T-cell (primary cell): ENCODE data around the gene ADAMTS19. TPM values are rescaled to one million over a fixed set of nuclear protein-coding genes. Genes with fewer than 3 reads are reported as not detected.

Experiments
- ATAC-seq, 4 experiments: fragments of 200-7000 bp in 3 of 4; fragments of 150-1000 bp in 1 of 4; cut with Tn5 transposase; replicated peaks in 1 of 4; 1 replicate in 3 of 4; 2 replicates in 1 of 4; pipeline ENCODE4 v1.10.0; 2021; ENCODE audit warnings: moderate library complexity in 3 of 4, mild to moderate bottlenecking in 2 of 4, moderate number of reproducible peaks in 1 of 4
- CTCF ChIA-PET, 2 donors: fragments of 300-600 bp; sonication (Branson Sonifier 250); formaldehyde crosslinking; loops; one replicate each; lab custom pipeline; 2022; ENCODE audit warnings: antibody characterized with exemption in 2 of 2; lab: Charles Lee
- POLR2A ChIA-PET, 2 donors: fragments of 300-600 bp; sonication (Branson Sonifier 250); formaldehyde crosslinking; loops; one replicate each; lab custom pipeline; 2022; ENCODE audit warnings: antibody characterized with exemption in 2 of 2; lab: Charles Lee
- DNase-seq, 35 experiments: peaks; one replicate each; pipeline versions ENCODE4 v3.0.0 to v3.0.0-alpha.2; 2013 to 2023
- H3K27ac ChIP-seq: one replicate; pipeline ENCODE4 v1.5.1; 2013; ENCODE audit warnings: low read length
- H3K27me3 ChIP-seq, 2 experiments: replicated peaks in 1 of 2; 1 replicate in 1 of 2; 2 replicates in 1 of 2; pipeline versions ENCODE4 v1.6.1 to v1.7.0; 2013; ENCODE audit warnings: low read length in 1 of 2, mixed read lengths in 1 of 2; ENCODE audit not compliant: control insufficient read depth in 2 of 2, insufficient read depth in 2 of 2; ENCODE audit errors: extremely low read depth in 1 of 2
- H3K36me3 ChIP-seq, 2 donors: 1 replicate in 1 of 2; 2 replicates in 1 of 2; pipeline versions ENCODE4 v1.6.1 to v1.7.0; 2013; ENCODE audit warnings: low read length in 1 of 2; ENCODE audit not compliant: control insufficient read depth in 2 of 2, insufficient read depth in 1 of 2; ENCODE audit errors: extremely low read depth in 1 of 2
- H3K4me1 ChIP-seq, 2 experiments: 1 replicate in 1 of 2; 2 replicates in 1 of 2; pipeline versions ENCODE4 v1.6.1 to v1.7.0; 2013; ENCODE audit warnings: low read length in 2 of 2, mixed read lengths in 1 of 2; ENCODE audit not compliant: insufficient read depth in 2 of 2, control insufficient read depth in 1 of 2; ENCODE audit errors: extremely low read depth in 1 of 2
- H3K4me3 ChIP-seq, 2 donors: 1 replicate in 1 of 2; 2 replicates in 1 of 2; pipeline versions ENCODE4 v1.5.1 to v1.7.0; 2013; ENCODE audit warnings: mild to moderate bottlenecking in 2 of 2, low read length in 1 of 2, moderate library complexity in 1 of 2; ENCODE audit not compliant: control insufficient read depth in 1 of 2; ENCODE audit errors: extremely low read depth in 1 of 2
- H3K9me3 ChIP-seq: 2 replicates; pipeline ENCODE4 v1.7.0; 2013
- H3K27ac Mint-ChIP-seq, 2 donors: one replicate each; pipeline ENCODE4 v1.8.0; 2020 to 2021; ENCODE audit warnings: mild to moderate bottlenecking in 2 of 2, mixed read lengths in 2 of 2
- H3K27me3 Mint-ChIP-seq, 2 donors: one replicate each; pipeline ENCODE4 v1.8.0; 2021 to 2022; ENCODE audit warnings: mixed read lengths in 2 of 2
- H3K36me3 Mint-ChIP-seq: one replicate; pipeline ENCODE4 v1.8.0; 2021; ENCODE audit warnings: mixed read lengths
- H3K4me1 Mint-ChIP-seq, 3 donors: one replicate each; pipeline ENCODE4 v1.8.0; 2020 to 2022; ENCODE audit warnings: mixed read lengths in 3 of 3, mild to moderate bottlenecking in 1 of 3
- H3K4me3 Mint-ChIP-seq, 3 donors: one replicate each; pipeline ENCODE4 v1.8.0; 2020 to 2022; ENCODE audit warnings: mild to moderate bottlenecking in 3 of 3, mixed read lengths in 3 of 3, moderate library complexity in 3 of 3
- H3K9me3 Mint-ChIP-seq, 3 donors: one replicate each; pipeline ENCODE4 v1.8.0; 2020 to 2022; ENCODE audit warnings: mixed read lengths in 3 of 3
- WGBS: methylation state at CpG from one replicate; pipeline ENCODE4 v1.1.5; 2013; ENCODE audit warnings: missing lambda C conversion rate; ENCODE audit not compliant: insufficient coverage; 5-methylcytosine and 5-hydroxymethylcytosine counted together
- total RNA-seq, 35 experiments: library from RNA in 6 of 35; stranded (reverse) in 6 of 35; fragments of 120-200 nt in 1 of 35; gene quantifications; one replicate each; pipeline versions ENCODE4 v1.2.1 to v1.2.4 and lab custom pipeline; 2013 to 2026

ADAMTS19 gene
- total RNA-seq, 5 donors from 2014 or later (not counting 1 experiment from before 2014, with no cell fraction given): 0.13 to 0.18 TPM; not detected in 3

DNA sequence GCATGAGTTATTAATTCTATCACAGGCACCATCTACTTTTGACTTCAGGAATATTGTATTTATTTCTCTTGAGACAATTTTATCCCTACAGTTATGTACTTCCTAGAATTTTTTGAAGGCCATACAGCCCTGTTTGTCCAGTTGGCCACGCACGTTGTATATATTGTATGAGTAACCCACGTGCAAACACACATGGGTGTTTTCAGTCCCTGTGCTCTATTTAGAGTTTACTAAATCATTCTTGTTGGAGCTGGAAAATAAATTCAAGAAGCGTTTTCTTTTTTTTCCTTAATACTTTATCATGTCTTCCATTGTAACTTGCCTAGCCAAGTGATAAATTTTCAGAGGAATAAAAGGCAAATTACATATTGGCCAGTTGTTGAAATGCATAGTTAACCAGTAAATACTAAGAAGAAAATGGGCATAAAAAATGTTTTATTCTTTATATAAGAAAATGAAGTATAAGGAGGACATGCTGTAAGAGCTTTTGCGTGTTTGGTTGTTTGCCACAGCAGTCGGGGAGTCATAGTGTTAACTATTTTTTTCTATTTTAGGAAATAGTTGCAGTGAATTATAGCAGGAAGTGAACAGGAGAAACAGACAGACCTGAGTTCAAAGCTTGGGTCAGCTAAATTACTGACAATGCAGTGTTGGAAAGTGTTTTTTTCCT lies 201.4 kb downstream of the ADAMTS19 start:
- H3K36me3 Mint-ChIP-seq: no peaks in the 10 kb centered on the region
- H3K27me3 ChIP-seq: no peaks in the 10 kb centered on the region
- H3K4me3 ChIP-seq: no peak overlapping the region
- H3K36me3 ChIP-seq: no peaks in the 10 kb centered on the region
- ATAC-seq: no peak
- POLR2A ChIA-PET: no interaction called here
- no peaks in the 10 kb centered on the region for H3K27me3 Mint-ChIP-seq
- no peaks in the 10 kb centered on the region for H3K9me3 Mint-ChIP-seq
- no peak overlapping the region for H3K27ac ChIP-seq
- H3K4me1 Mint-ChIP-seq: no peaks in the 10 kb centered on the region
- H3K9me3 ChIP-seq: no peaks in the 10 kb centered on the region
- H3K4me3 Mint-ChIP-seq: no peak overlapping the region
- no peak overlapping the region for H3K27ac Mint-ChIP-seq
- CTCF ChIA-PET: no interaction called here
- no peak for DNase-seq
- WGBS: 43% methylated on average over 2 of the region's 6 CpGs
- H3K4me1 ChIP-seq: no peaks in the 10 kb centered on the region

DNA sequence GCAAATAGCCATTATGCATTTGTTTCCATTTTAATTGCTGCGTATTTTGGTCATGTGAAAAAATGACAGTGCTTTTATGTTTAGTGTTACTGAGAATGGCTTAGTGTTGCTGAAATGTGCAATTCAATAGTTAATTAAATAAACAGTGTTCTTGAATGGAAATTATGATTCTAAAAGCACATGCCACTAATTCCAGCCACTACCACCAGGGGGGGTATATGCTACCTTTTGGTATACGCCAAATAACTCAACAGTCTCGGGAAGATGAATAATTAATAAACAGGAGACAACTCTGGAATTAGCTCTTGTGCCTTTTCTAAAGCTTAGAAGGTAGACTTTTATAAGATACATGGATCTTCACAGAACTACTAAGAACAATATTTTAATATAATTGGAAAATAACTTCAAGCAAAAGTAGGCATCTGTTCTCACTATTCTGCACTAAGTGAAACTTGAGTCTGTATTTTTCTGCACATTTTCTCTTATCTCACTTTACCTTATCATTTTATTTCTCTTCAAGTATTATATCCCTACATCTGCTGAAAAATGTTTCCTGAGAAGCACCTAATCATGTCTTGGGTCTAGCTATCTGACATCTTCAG lies 204.3 kb downstream of the ADAMTS19 start:
- no peaks in the 10 kb centered on the region for H3K4me1 ChIP-seq
- WGBS: no CpG with 5 or more reads among the region's 3 CpGs
- ChIA-PET POLR2A (no interaction called here), CTCF (no interaction called here)
- H3K4me1 Mint-ChIP-seq: no peaks in the 10 kb centered on the region
- H3K36me3 Mint-ChIP-seq: no peaks in the 10 kb centered on the region
- no peak for ATAC-seq
- peak in 15 of 35 experiments; percentile 1 to 25 (median 3) for DNase-seq
- no peaks in the 10 kb centered on the region for H3K36me3 ChIP-seq
- no peaks in the 10 kb centered on the region for H3K27me3 Mint-ChIP-seq
- no peaks in the 10 kb centered on the region for H3K27me3 ChIP-seq
- no peak overlapping the region for H3K4me3 Mint-ChIP-seq
- peaks cover 5 to 9% (median 7%) of the 10 kb centered on the region in 3 donors for H3K9me3 Mint-ChIP-seq
- no peak overlapping the region for H3K27ac Mint-ChIP-seq
- H3K27ac ChIP-seq: no peak overlapping the region
- H3K4me3 ChIP-seq: no peak overlapping the region
- no peaks in the 10 kb centered on the region for H3K9me3 ChIP-seq

- POLR2A ChIA-PET: no interaction called here
- Histone ChIP-seq H3K27me3 (no peaks in the 10 kb centered on the region), H3K36me3 (no peaks in the 10 kb centered on the region), H3K9me3 (no peaks in the 10 kb centered on the region), H3K4me3 (no peak overlapping the region), H3K4me1 (no peaks in the 10 kb centered on the region), H3K27ac (no peak overlapping the region)
- H3K9me3 Mint-ChIP-seq: peaks cover 5 to 16% (median 7%) of the 10 kb centered on the region in 3 donors
- H3K27ac Mint-ChIP-seq: no peak overlapping the region
- CTCF ChIA-PET: no interaction called here
- H3K36me3 Mint-ChIP-seq: no peaks in the 10 kb centered on the region
- no peaks in the 10 kb centered on the region for H3K27me3 Mint-ChIP-seq
- DNase-seq: no peak
- H3K4me3 Mint-ChIP-seq: no peak overlapping the region
- WGBS: 100% methylated on average over 1 of the region's 2 CpGs
- H3K4me1 Mint-ChIP-seq: no peaks in the 10 kb centered on the region
- ATAC-seq: no peak
Observed at GRCh38 chr5:129670957-129671500, 210.9 kb downstream of the ADAMTS19 start.

DNA sequence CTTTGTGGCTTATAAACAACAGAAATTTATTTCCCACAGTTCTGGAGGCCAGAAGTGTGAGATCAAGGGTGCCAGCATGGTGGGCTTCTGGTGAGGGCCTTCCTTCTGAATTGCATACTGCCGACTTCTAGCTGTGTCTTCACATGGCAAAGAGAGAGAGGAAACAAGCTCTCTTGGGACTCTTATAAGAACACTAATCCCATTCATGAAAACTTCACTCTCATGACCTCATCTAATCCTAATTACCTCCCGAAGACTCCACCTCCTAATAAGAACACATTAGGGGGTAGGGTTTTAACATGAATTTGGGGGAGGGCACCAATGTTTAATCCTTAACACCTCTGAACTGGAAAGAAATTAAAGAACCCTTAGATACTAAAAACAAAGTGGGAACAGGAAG lies 211.9 kb downstream of the ADAMTS19 start:
- H3K9me3 ChIP-seq: no peaks in the 10 kb centered on the region
- Mint-ChIP-seq H3K36me3 (no peaks in the 10 kb centered on the region), H3K4me1 (no peaks in the 10 kb centered on the region), H3K9me3 (peaks cover 5 to 16% (median 7%) of the 10 kb centered on the region in 3 donors), H3K27ac (no peak overlapping the region), H3K4me3 (no peak overlapping the region), H3K27me3 (no peaks in the 10 kb centered on the region)
- no peaks in the 10 kb centered on the region for H3K27me3 ChIP-seq
- ATAC-seq (no peak), DNase-seq (no peak)
- H3K4me1 ChIP-seq: no peaks in the 10 kb centered on the region
- H3K4me3 ChIP-seq: no peak overlapping the region
- WGBS: no CpG with 5 or more reads among the region's 2 CpGs
- POLR2A ChIA-PET: no interaction called here
- no peaks in the 10 kb centered on the region for H3K36me3 ChIP-seq
- CTCF ChIA-PET: no interaction called here
- H3K27ac ChIP-seq: no peak overlapping the region

GRCh38 chr5:129679671-129680070 lies 219.6 kb downstream of the ADAMTS19 start:
- Histone ChIP-seq H3K27ac (no peak overlapping the region), H3K4me3 (no peak overlapping the region), H3K4me1 (no peaks in the 10 kb centered on the region), H3K27me3 (no peaks in the 10 kb centered on the region), H3K9me3 (no peaks in the 10 kb centered on the region), H3K36me3 (no peaks in the 10 kb centered on the region)
- no peak overlapping the region for H3K4me3 Mint-ChIP-seq
- no CpG with 5 or more reads among the region's 3 CpGs for WGBS
- H3K36me3 Mint-ChIP-seq: no peaks in the 10 kb centered on the region
- no peaks in the 10 kb centered on the region for H3K4me1 Mint-ChIP-seq
- ChIA-PET POLR2A (no interaction called here), CTCF (no interaction called here)
- H3K27me3 Mint-ChIP-seq: peaks cover 0 to 3% of the 10 kb centered on the region in 2 donors
- H3K27ac Mint-ChIP-seq: no peak overlapping the region
- no peak for ATAC-seq
- H3K9me3 Mint-ChIP-seq: no peaks in the 10 kb centered on the region
- no peak for DNase-seq

GRCh38 chr5:129687941-129688340 lies 227.8 kb downstream of the ADAMTS19 start:
- Histone ChIP-seq H3K36me3 (no peaks in the 10 kb centered on the region), H3K4me1 (no peaks in the 10 kb centered on the region), H3K9me3 (no peaks in the 10 kb centered on the region), H3K27ac (no peak overlapping the region), H3K4me3 (no peak overlapping the region), H3K27me3 (no peaks in the 10 kb centered on the region)
- H3K4me1 Mint-ChIP-seq: no peaks in the 10 kb centered on the region
- no peaks in the 10 kb centered on the region for H3K9me3 Mint-ChIP-seq
- ChIA-PET CTCF (no interaction called here), POLR2A (no interaction called here)
- H3K36me3 Mint-ChIP-seq: no peaks in the 10 kb centered on the region
- H3K4me3 Mint-ChIP-seq: no peak overlapping the region
- WGBS: no CpG with 5 or more reads among the region's 3 CpGs
- no peaks in the 10 kb centered on the region for H3K27me3 Mint-ChIP-seq
- DNase-seq (no peak), ATAC-seq (no peak)
- H3K27ac Mint-ChIP-seq: no peak overlapping the region
